Myocyte (in vitro differentiated cells): ENCODE data around the gene PVR. TPM values are rescaled to one million over a fixed set of nuclear protein-coding genes. Genes with fewer than 3 reads are reported as not detected.
"Not testable (repeated sequence)": the region's sequence is repeated elsewhere in the genome, so short reads cannot be mapped to it uniquely, and the experiment has no call there.

Source experiments
- DNase-seq: peaks from one replicate; pipeline ENCODE4 v3.0.0-alpha.2; 2012; ENCODE audit warnings: low read depth
- total RNA-seq: library from RNA; depleted of rRNA; stranded (reverse); fragments of >200 nt; gene quantifications from 2 replicates; pipeline ENCODE4 v1.2.3, GENCODE V29; 2014

The PVR gene
- total RNA-seq, 1 donor from 2014 or later, result 327 TPM

DNA sequence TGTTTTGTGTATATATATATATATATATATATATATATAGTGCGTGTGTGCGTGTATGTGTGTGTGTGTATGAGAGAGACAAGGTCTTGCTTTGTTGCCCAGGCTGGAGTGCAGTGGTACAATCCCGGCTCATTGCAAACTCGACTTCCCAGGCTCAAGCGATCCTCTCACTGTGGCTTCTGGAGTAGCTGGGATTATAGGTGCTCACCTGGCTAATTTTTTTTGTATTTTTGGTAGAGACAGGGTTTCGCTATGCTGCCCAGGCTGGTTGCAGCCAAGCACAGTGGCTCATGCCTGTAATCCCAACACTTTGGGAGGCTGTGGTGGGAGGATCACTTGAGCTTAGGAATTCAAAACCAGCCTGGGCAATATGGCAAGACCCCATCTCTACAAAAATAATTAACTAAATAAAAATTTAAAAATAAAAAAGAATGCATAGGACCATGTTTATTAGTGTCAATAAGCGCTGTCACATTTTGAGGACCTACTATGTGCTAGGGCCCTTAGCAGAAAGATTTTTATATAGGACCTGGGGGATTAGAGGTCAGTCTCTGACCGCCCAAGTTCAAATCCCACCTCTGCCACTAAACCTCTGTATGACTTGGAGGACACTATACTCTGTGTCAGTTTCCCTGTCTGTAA, 1.8 kb downstream of the PVR start:
- no peak for DNase-seq

DNA sequence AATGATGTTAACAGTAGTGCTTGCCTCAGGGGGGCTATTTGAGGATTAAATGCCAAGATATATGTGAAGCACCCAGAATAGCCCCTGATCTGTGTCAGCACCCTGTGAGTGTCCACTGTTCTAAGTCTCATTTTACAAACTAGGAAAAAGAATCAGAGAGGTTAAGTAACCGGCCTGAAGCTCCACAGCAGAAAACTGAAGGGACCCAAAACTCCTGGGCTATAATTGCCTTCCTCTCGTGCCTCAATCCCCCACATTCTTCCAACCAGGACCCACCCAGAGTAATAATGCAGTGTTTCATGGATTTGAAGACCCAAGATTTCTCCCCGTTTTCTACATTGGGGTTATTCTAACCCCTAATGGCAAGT, 2.3 kb downstream of the PVR start:
- no peak for DNase-seq

DNA sequence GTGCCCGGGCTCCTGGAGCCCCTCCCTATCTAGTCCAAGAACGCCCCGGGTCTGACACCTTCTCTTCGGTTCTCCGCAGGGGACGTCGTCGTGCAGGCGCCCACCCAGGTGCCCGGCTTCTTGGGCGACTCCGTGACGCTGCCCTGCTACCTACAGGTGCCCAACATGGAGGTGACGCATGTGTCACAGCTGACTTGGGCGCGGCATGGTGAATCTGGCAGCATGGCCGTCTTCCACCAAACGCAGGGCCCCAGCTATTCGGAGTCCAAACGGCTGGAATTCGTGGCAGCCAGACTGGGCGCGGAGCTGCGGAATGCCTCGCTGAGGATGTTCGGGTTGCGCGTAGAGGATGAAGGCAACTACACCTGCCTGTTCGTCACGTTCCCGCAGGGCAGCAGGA, 3.4 kb downstream of the PVR start:
- DNase-seq, result no peak

DNA sequence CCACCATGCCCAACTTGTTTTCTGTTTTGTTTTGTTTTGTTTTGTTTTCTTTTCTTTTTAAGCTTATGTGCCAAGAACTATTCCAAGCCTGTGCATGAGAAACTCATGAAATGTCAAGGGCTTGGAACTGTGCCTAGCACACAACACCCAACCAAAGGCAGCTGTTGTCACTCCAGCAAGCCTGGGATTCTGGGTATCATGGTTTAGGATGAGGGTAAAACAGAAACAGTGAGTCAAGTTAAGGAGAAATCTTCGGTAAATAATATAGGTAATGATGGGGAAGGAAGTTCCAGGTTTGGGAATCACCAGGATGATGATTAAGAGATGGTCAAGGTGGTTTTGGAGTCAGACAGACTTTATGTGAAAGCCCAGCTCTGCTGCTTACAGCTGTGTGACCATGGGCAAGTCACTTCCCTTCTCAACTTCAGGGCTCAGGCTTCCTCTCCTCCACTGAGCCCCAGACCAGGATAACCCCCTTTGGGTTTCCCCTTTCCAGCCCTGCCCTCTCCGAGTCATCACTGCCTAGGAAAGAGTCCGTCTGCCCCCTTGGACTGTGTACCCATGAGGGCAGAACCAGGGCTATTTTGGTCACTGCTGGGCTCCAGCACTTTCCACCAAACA, 5.0 kb downstream of the PVR start:
- peak; percentile 96 for DNase-seq

DNA sequence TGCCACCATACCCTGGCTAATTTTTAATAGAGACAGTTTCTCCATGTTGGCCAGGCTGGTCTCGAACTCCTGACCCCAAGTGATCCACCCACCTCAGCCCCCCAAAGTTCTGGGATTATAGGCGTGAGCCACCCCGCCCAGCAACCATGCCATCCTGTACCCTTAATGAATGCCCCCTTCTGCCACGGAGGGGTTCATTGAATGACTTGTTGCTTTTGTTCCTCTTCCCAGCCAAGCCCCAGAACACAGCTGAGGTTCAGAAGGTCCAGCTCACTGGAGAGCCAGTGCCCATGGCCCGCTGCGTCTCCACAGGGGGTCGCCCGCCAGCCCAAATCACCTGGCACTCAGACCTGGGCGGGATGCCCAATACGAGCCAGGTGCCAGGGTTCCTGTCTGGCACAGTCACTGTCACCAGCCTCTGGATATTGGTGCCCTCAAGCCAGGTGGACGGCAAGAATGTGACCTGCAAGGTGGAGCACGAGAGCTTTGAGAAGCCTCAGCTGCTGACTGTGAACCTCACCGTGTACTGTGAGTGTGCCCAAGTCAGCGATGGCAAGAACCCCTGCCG, 6.0 kb downstream of the PVR start:
- no peak for DNase-seq

DNA sequence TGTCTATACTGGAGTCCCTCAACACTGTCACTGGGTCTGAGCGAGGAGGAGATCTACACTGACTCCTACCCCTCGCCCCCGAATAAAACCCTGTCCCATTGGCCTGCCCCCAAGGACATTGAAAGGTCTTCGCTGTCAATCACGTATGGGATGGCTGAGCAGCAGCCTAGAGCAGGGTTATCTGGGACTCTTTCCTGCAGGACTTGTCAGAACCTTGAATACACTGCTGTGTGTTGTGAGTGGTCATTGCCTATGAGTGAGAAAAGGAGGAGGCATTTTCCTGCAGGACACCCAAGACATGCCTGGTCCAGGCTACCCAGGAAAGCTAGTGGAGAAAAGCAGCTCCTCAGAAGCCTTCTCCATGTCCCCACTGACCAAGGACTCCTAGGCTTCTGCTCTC, 9.6 kb downstream of the PVR start:
- no peak for DNase-seq

DNA sequence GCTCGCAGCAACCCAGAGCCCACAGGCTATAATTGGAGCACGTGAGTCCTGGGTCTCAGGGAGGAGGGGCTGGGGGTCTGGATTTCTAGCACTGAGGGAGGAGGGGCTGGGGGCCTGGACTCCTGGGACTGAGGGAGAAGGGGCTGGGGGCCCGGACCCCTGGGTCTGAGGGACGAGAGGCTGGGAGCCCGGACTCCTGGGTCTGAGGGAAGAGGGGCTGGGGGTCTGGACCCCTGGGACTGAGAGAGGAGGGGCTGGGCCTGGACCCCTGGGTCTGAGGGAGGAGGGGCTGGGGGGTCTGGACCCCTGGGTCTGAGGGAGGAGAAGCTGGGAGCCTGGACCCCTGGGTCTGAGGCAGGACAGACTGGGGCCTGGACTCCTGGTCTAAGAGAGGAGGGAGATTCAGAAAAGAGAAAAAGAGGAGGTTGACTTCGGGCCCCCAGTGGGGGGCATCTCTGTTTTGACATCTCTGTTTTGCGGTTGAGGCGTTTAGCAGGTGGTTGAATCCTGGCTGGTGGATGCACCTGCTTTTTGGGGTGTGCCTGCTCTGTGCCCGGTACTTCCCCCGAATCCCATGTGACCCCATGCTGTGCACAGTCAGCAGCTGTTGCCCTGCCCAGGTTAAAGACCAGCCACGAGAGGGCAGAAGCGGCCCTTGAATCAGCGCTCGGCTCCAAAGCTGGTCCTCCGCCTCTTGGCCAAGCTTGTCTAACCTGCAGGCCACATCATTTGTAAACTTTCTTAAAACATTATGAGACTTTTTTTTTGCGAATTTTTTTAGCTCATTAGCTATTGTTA, 10.5 kb downstream of the PVR start:
- DNase-seq, result peak; percentile 95

DNA sequence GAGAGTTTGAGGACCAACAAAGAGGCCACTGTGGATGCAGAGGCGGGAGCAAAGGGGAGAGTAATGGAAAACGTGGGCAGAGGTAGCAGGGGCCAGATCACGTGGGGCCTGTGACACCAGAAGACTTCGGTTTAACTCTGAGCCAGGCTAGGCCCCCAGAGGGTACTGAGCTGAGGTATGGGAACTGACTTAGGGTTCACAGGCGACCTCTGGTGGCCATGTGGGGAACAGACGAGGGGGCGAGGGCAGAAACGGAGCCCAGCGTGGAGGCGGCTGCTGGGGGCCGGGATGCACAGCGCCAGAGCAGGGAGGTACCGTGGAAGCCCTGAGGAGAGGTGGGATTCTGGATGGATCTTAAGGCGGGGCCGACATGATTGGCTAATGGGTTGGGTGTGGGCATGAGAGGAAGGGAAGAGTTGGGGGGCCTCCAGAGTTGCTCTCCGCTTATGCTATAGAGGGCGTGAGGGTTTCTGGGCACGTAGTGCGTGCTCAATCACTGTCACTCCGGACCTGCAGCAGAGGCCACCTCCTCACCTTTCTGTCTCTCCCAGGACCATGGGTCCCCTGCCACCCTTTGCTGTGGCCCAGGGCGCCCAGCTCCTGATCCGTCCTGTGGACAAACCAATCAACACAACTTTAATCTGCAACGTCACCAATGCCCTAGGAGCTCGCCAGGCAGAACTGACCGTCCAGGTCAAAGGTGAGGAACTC, 13.7 kb downstream of the PVR start:
- DNase-seq, result peak; percentile 54

DNA sequence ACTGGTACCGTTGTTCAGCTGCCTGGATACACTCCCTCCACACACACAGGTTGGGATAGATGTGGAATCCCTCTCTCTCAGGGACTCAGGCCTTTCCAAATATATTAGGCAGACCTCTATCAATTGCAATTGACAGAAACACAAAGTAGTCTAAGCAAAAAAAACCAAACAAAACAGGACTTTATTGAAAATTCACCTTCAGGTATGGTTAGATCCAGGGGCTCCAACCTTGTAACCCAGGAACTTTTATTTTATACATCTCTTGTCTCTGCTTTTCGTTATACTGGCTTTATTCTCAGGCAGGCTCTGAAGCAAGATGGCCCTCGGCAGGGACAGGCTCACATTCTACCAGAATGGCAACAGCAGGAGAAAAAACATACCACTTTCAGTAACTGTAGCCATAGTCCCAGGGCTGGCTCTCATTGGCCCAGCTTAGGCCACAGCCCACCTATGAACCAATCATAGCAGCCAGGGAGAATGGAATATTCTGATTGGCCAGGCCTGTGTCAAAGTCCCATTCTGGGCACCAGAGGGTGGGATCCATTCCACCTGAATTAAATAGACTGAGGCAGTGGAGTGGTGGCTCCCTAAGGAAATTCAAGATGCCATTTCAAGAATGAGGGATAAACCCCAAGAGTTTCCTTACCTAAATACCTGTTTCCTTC, 14.5 kb downstream of the PVR start:
- DNase-seq, result no peak

DNA sequence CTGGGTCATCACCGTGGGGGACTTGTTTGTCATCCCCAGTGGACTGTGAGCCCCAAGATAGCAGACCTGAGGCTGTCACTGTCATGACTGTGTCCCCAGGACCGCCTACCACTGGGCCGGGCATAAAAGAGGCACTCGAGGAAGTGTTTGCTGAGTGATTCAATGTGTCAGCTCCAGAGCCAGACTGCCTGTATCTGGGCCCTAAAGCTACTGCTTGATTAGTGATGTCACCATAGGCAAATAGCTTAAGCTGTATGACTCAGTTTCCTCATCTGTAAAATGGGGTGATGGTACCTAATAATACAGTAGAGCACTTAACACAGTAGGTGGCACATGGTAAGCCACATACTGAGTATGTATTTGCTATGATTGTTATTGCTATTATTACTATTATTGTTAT, 16.4 kb downstream of the PVR start:
- no peak for DNase-seq

DNA sequence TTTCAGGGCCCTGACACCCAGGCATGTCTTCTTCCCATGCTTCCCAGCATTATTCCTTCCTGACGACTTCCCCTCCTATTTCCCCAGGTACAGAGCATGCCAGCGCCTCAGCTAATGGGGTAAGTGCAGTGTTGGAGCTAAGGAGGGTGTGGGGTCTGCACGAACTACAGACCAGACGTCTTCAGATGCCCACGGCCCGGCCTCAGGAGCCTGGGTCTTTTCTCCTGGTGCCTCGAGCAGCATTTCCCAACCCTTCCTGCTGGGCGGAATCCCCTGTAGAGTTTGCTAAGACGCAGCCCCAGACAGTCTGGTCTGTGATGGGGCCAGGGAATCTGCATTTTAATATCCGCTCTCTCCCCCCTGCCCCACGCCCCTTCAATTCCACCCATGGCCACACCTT, 17.5 kb downstream of the PVR start:
- no peak for DNase-seq

DNA sequence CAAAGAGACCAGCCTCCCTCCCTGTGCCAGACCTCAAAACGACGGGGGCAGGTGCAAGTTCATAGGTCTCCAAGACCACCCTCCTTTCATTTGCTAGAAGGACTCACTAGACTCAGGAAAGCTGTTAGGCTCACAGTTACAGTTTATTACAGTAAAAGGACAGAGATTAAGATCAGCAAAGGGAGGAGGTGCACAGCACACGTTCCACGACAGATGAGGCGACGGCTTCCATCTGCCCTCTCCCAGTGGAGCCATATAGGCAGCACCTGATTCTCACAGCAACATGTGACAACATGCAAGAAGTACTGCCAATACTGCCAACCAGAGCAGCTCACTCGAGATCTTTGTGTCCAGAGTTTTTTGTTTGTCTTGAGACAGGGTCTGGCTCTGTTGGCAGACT, 18.2 kb downstream of the PVR start:
- no peak for DNase-seq

DNA sequence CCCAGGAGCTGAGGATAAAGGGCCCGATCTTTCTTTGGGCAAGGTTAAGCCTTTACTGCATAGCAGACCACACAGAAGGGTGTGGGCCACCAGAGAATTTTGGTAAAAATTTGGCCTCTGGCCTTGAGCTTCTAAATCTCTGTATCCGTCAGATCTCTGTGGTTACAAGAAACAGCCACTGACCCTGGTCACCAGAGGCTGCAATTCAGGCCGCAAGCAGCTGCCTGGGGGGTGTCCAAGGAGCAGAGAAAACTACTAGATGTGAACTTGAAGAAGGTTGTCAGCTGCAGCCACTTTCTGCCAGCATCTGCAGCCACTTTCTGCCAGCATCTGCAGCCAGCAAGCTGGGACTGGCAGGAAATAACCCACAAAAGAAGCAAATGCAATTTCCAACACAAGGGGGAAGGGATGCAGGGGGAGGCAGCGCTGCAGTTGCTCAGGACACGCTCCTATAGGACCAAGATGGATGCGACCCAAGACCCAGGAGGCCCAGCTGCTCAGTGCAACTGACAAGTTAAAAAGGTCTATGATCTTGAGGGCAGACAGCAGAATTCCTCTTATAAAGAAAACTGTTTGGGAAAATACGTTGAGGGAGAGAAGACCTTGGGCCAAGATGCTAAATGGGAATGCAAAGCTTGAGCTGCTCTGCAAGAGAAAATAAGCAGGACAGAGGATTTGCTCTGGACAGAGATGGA, 19.1 kb downstream of the PVR start:
- DNase-seq, result peak; percentile 99

DNA sequence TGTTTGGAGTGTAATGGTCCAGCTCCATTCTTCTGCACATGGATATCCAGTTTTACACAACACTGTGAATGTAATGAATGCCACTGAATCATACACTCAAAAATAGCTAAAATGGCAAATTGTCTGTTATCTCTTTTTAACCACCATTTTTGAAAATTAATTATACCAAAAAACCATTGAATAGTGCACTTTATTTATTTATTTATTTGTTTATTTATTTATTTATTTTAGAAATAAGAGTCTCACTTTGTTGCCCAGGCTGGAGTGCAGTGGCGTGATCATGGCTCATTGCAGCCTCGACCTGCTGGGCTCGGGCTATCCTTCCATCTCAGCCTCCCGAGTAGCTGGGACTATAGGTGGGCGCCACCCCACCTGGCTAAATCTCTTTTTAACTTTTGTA, 20.3 kb downstream of the PVR start:
- DNase-seq, result no peak

DNA sequence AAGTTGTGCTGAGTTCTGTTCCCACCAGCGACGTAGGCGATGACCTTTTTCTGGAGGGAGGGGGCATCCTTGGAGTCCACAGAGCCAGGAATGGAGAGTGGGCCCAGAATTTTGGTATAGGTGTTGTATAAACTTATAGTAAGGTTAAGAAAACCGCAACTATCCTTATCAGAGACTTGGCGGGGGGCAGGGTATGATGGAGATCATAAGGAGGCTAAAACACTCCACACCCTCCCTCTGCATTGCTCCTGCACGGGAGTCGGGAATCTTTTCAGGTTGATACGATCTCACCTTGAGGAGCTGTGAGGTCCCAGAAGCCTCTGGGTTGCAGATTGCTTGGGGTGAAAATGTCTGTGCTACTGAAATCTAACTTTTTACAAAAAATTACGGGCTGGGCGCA, 21.3 kb downstream of the PVR start:
- DNase-seq, result no peak

DNA sequence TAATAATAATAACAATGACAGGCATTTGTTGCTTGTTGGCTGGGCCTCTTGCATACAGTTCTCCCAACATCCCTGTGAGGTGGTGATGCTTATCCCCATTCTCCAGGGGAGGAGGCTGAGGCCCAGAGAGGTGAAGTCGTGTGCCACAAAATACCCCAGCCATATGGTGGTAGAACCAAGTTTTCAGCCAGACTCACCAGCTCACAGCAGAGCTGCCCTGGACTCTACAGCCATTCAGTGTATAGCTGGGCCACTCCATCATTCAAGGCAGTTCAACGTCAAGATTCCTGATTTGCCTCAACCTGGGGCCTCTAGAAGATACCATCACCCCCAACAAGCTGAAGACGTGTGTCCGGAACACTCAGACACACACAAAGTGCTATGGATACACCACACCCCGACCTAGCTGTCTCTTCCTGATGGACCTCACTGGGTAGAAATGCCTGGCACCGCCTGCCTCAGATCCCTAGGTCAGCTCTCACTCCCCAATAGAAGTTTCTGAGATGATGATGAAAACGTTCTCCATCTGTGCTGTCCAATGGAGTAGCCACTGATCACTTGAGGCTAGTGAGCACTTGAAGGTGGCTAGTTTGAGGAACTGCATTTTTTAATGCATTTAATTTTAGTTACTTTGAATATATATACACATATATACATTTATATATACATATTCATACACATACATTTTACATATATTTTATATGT, 23.3 kb downstream of the PVR start:
- DNase-seq, result no peak

DNA sequence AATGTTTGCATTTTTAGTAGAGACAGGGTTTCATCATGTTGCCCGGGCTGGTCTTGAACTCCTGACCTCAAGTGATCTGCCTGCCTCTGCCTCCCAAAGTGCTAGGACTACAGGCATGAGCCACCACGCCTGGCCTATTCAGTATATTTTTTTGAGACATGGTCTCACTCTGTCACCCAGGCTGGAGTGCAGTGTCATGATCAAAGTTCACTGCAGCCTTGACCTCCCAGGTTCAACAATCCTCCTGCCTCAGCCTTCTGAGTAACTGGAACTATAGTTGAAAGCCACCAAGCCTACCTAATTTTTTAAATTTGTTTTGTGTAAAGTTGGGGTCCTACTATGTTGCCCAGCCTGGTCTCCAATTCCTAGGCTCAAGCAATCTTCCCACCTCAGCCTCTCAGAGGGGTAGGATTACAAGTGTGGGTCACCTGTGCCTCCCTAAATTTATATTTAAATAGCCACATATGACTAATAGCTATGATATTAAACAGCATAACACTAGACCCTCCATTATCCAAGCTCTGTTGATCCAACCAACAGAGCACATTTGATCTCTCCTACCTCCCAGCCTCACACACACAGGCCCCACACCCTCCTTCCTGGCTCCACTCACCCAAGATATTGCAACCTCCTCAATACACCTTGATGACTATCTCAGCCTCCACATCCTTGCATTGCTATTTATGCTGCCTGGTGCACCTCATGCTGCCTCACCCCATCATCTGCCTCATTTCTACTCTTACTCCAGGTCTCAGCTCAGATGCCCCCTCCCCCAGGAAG, 25.5 kb downstream of the PVR start:
- no peak for DNase-seq

DNA sequence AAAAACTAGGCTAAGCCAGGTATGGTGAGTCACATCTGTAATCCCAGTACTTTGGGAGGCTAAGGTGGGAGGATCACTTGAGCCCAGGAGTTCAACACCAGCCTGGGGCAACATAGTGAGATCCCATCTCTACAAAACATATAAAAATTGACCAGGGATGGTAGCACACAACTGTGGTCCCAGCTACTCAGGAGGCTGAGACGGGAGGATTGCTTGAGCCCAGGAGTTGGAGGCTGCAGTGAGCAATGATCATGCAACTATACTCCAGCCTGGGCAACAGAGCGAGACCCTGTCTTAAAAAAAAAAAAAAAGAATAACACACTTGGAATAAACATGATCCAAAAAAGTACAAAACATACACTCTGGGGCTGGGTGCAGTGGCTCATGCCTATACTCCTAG, 26.3 kb downstream of the PVR start:
- DNase-seq, result not testable (repeated sequence)

DNA sequence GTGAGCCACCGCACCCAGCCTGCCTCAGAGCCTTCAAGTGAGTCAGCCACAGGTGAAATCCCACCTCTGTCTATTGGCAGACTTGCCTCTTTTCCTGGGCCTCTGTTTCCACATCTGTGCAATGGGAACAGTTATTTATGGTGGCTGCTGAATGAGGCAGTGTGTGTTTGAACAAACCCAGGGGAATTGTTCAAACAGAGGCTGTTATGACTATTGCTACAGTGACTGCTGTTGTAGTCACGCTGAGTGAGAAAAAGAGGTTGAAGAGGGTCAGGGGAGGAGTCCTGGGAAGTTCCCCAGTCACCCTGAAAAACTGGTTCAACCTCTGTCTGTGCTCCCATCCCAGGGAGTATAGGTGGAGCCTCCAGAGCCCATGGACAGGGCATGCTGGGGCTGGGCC, 27.7 kb downstream of the PVR start, which contains the start of gene CEACAM19:
CEACAM19 (plus strand) TSS at position 83 of the 400 bp plus-strand sequence. CDS start 450 bp downstream, outside the sequence.
- no peak for DNase-seq
